T-helper 2 cell treated with Interferon-gamma antibody and Interleukin-4, amounts not matched to agents 5 μg/mL and 100 μg/mL, for 36 hours (primary cell): ENCODE data around the gene DNAH3.
"Not testable (repeated sequence)": the region's sequence is repeated elsewhere in the genome, so short reads cannot be mapped to it uniquely, and the experiment has no call there.

ENCODE experiments used
- DNase-seq: peaks from one replicate; pipeline ENCODE4 v3.0.0; 2021; ENCODE audit warnings: low spot score
- H3K27ac Mint-ChIP-seq: one replicate; pipeline ENCODE4 v1.8.0; 2021; ENCODE audit warnings: mild to moderate bottlenecking, mixed read lengths
- H3K27me3 Mint-ChIP-seq: one replicate; pipeline ENCODE4 v1.8.0; 2021; ENCODE audit warnings: low read depth, mixed read lengths
- H3K36me3 Mint-ChIP-seq: one replicate; pipeline ENCODE4 v1.8.0; 2021; ENCODE audit warnings: low read depth, mixed read lengths
- H3K4me1 Mint-ChIP-seq: one replicate; pipeline ENCODE4 v1.8.0; 2021; ENCODE audit warnings: low read depth, mixed read lengths
- H3K4me3 Mint-ChIP-seq: one replicate; pipeline ENCODE4 v1.8.0; 2022; ENCODE audit warnings: mild to moderate bottlenecking, moderate library complexity, mixed read lengths
- H3K9me3 Mint-ChIP-seq: one replicate; pipeline ENCODE4 v1.8.0; 2021; ENCODE audit warnings: mixed read lengths

DNAH3 gene

DNA sequence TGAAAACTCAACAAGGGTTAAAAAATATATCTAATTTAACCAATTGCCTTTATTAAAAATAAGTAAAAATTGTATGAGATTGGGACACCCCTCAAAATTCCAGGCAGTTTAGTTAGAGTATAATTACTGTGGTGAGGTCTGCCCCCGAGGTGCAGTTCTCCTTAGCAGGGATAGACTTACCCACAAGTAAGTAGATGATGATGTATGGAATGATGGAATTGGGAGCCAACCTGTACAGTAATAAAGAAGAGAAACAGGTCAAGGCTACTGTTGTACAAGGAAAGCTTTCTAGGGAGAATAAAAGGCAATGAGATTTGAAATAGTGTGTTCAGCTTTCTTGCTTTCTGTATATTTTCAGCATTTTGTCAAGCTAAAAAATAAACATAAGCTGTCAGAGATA is 9.6 kb upstream of the DNAH3 start:
- no peak overlapping the region for H3K27ac Mint-ChIP-seq
- H3K4me3 Mint-ChIP-seq = no peak overlapping the region

DNA sequence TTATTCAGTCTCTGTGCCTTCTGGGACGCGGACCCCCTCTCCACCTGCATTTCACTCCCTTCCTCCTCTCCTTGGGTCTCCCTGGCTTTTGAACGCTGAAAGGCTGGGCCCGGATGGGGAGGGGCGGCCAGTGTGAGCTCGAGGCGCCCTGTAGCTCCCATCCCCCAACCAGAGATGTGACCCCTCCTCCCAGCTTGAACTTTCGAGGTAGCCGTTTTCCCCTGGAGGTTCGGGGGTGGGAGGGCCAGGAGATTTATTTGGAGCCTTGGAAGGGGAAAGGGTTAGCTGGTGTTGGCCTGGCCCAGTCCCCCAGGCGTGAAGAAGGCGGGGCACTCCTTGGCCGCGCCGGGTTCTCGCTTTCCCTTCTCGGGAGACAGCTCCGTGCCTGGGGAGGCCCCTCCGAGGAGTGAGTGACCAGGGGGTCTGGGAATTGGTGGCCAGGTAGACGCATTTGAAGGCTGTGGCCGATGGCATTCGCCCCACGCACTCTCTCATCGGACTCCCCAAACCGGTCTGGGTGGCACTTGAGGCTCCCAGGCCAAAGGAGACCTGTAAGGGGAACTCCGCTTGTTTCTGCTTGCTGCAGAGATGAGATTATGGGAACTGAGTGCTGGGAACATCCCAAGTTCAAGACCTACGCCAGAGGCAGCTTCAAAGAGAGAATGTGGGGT is 8.8 kb upstream of the DNAH3 start:
- Mint-ChIP-seq H3K27me3 (no peaks in the 10 kb centered on the region), H3K9me3 (no peaks in the 10 kb centered on the region), H3K4me3 (peak overlapping the region; percentile 95), H3K4me1 (peaks cover 19% of the 10 kb centered on the region), H3K27ac (peak overlapping the region; percentile 72), H3K36me3 (peaks cover 8% of the 10 kb centered on the region)
- no peak for DNase-seq

More for the DNA sequence above, 9.6 kb upstream of the DNAH3 start:
- H3K36me3 Mint-ChIP-seq = peaks cover 9% of the 10 kb centered on the region
- no peaks in the 10 kb centered on the region for H3K27me3 Mint-ChIP-seq
- DNase-seq = no peak
- no peaks in the 10 kb centered on the region for H3K9me3 Mint-ChIP-seq
- peaks cover 19% of the 10 kb centered on the region for H3K4me1 Mint-ChIP-seq

DNA sequence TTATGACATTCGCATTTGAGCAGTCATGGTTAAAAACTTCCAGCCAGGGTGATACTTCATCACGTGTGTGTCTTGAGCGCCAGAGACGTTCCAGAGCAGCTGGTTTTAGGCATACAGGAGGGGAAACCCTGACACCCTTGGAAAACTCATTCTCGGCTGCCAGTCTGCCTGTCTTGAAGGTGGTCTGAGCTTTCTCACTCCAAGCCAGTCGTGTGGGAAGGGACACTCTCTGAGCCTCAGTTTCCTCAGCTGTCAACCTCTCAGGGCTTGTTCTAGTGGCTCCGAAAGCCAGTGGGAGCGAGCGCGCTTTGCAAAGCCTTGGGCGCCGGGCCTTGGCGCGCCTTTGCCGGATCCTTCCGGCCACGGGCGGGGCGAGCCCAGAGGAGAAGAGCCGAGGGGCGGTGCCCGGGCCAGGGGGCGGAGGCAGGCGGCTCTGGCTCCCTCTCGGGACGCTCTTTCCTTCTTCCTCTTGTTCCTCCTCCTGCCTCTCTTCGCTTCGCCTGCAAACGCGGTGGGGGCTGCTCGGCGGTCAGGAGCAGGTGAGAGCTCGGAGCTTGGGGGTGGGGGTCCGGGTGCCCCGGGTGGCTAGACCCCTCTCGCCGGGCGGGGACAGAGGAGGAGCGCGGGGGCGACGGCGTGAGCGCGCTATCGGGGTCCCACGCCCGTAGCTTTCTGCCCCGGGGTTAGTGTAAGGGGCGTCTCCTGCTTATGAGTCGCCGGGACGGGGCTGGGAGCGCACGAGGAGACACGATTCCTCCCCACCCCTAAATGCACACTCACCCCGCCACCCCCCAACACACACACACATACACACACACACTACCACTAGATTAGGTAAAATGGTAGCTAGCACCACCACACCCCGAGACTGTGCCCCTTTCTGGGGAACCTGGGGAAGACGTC is 7.8 kb upstream of the DNAH3 start, which contains the start of gene LDAF1:
Gene LDAF1, plus strand, starts transcription at position 467 of the 903 bp plus-strand sequence. CDS start 2,509 bp downstream, outside the sequence.
- H3K4me1 Mint-ChIP-seq = peaks cover 19% of the 10 kb centered on the region
- peaks cover 8% of the 10 kb centered on the region for H3K36me3 Mint-ChIP-seq
- peak within 1 kb of the TSS; percentile 72 for H3K27ac Mint-ChIP-seq
- DNase-seq = peak; percentile 80
- no peaks in the 10 kb centered on the region for H3K9me3 Mint-ChIP-seq
- no peaks in the 10 kb centered on the region for H3K27me3 Mint-ChIP-seq
- peak within 1 kb of the TSS; percentile 95 for H3K4me3 Mint-ChIP-seq

DNA sequence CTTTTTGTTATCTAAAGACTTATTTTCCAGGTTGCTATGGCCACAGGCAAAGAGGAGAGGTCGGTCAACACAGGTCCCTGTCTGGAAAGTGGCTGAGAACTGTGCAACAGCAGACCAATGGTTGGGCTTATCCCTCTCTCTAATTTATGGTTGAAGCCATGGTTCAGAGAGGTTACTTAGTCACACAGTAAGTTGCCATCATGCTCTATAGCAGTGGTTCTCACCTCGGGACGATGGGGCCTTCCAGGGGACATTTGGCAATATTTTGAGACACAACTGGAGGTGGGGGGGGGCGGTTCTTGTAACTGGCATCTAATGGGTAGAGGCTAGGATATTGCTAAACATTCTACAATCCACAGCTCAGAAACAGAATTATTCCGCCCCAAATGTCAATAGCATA is 7.0 kb upstream of the DNAH3 start:
- DNase-seq = no peak
- no peak overlapping the region for H3K27ac Mint-ChIP-seq

DNA sequence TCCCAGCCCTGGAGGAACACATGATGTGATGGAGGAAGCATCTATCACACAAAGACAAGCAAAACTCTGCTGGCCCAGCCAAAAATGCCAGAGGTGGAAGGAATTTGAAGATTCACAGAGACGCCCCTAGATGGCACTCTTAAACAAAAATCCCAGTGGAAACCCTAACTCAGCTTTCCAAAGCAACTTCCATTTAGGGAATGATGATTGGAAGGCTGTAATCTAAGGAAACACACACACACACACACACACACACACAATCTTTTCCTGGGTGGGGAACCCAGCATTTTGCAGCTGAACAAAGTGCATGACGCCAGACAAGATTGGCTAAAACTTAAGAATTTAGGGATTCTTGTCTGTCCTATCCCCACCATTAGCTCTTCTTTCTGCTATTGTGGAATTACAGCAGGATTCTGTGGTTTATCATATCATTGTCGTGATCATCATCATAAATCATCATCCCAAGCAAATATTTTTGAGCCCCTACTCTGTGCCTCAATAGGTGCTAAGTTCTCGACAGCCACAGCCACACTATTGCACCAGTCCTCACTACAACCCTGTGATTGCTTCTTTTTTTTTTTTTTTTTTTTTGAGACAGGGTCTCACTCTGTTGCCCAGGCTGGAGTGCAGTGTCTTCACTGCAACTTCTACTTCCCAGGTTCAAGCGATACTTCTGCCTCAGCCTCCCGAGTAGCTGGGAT is 6.3 kb upstream of the DNAH3 start:
- H3K27me3 Mint-ChIP-seq = no peaks in the 10 kb centered on the region
- DNase-seq = no peak

More for the DNA sequence above, 7.0 kb upstream of the DNAH3 start:
- no peaks in the 10 kb centered on the region for H3K9me3 Mint-ChIP-seq
- H3K27me3 Mint-ChIP-seq = no peaks in the 10 kb centered on the region
- H3K4me3 Mint-ChIP-seq = peak overlapping the region; percentile 95
- H3K36me3 Mint-ChIP-seq = peaks cover 2% of the 10 kb centered on the region
- H3K4me1 Mint-ChIP-seq = peaks cover 17% of the 10 kb centered on the region

DNA sequence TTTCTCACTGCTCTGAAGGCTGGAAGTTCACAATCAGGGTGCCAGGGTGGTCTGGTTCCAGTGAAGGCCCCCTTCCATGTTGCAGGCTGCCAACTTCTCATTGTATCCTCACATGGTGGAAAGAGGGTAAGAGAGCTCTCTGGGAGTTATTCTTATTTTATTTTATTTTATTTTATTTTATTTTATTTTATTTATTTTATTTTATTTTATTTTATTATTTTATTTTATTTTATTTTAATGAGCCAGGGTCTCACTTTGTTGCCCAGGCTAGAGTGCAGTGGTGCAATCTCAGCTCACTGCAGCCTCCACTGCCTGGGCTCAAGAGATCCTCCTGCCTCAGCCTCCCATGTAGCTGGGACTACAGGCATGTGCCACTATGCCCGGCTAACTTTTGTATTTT is 5.4 kb upstream of the DNAH3 start:
- H3K4me1 Mint-ChIP-seq = peaks cover 17% of the 10 kb centered on the region
- DNase-seq, H3K4me3 Mint-ChIP-seq, H3K36me3 Mint-ChIP-seq, H3K27me3 Mint-ChIP-seq, H3K27ac Mint-ChIP-seq, H3K9me3 Mint-ChIP-seq: not testable (repeated sequence)

More for the DNA sequence above, 6.3 kb upstream of the DNAH3 start:
- no peaks in the 10 kb centered on the region for H3K9me3 Mint-ChIP-seq
- H3K27ac Mint-ChIP-seq = no peak overlapping the region
- peaks cover 17% of the 10 kb centered on the region for H3K4me1 Mint-ChIP-seq
- no peak overlapping the region for H3K4me3 Mint-ChIP-seq
- H3K36me3 Mint-ChIP-seq = no peaks in the 10 kb centered on the region

DNA sequence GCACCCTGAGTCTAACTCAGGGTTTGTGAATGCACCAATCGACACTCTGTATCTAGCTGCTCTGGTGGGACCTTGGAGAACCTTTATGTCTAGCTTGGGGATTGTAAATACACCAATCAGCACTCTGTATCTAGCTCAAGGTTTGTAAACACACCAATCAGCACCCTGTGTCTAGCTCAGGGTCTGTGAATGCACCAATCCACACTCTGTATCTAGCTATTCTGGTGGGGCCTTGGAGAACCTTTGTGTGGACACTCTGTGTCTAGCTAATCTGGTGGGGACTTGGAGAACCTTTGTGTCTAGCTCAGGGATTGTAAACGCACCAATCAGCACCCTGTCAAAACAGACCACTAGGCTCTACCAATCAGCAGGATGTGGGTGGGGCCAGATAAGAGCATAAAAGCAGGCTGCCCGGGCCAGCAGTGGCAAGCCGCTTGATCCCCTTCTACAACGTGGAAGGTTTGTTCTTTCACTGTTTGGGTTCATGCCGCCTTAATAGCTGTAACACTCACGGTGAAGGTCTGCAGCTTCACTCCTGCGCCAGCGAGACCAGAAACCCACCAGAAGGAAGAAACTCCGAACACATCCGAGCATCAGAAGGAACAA is 2.6 kb upstream of the DNAH3 start:
- not testable (repeated sequence) for DNase-seq, H3K4me1 Mint-ChIP-seq, H3K4me3 Mint-ChIP-seq, H3K36me3 Mint-ChIP-seq, H3K27ac Mint-ChIP-seq, H3K9me3 Mint-ChIP-seq
- H3K27me3 Mint-ChIP-seq = peaks cover 12% of the 10 kb centered on the region

DNA sequence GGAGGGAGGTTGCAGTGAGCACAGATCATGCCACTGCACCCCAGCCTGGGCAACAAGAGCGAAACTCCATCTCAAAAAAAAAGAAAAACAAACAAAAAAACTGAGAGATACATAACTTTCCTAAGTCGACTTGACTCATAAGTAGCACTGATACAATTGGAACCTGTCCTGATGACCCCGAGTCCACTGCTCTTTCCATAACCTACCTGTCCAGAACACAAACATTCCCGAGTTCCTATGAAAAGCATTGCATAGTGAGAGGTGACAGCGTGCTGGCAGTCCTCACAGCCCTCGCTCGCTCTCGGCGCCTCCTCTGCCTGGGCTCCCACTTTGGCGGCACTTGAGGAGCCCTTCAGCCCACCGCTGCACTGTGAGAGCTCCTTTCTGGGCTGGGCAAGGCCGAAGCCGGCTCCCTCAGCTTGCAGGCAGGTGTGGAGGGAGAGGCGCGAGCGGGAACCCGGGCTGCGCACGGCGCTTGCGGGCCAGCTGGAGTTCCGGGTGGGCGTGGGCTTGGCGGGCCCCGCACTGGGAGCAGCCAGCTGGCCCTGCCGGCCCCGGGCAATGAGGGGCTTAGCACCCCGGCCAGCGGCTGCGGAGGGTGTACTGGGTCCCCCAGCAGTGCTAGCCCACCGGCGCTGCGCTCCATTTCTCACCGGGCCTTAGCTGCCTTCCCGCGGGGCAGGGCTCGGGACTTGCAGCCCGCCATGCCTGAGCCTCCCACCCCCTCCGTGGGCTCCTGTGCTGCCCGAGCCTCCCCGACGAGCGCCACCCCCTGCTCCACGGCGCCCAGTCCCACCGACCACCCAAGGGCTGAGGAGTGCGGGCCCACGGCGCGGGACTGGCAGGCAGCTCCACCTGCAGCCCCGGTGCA is 1.7 kb upstream of the DNAH3 start:
- not testable (repeated sequence) for H3K4me3 Mint-ChIP-seq
- peaks cover 12% of the 10 kb centered on the region for H3K27me3 Mint-ChIP-seq

DNA sequence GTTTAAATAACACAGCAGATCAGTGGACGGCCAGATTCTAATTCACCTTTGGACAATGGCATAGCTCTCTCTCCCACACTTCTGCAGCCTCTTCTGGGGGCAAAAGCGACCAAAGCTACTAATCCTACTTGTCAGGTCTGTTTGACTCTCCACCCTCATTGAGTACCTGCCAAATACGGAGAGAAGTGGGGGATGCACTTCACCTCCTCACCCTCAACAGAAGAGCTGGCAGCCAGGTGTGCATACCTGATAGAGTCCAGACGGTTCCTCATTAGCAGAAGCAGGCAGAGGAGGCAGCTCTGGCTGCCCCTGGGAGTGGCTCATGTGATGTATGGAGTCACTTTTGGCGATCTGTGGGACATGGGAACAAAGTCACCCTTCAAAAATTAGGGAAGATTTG is 4.9 kb downstream of the DNAH3 start:
- H3K27me3 Mint-ChIP-seq = peaks cover 14% of the 10 kb centered on the region
- H3K27ac Mint-ChIP-seq = no peak overlapping the region
- H3K4me1 Mint-ChIP-seq = no peaks in the 10 kb centered on the region

More for the DNA sequence above, 1.7 kb upstream of the DNAH3 start:
- H3K27ac Mint-ChIP-seq, DNase-seq, H3K9me3 Mint-ChIP-seq, H3K4me1 Mint-ChIP-seq, H3K36me3 Mint-ChIP-seq: not testable (repeated sequence)

DNA sequence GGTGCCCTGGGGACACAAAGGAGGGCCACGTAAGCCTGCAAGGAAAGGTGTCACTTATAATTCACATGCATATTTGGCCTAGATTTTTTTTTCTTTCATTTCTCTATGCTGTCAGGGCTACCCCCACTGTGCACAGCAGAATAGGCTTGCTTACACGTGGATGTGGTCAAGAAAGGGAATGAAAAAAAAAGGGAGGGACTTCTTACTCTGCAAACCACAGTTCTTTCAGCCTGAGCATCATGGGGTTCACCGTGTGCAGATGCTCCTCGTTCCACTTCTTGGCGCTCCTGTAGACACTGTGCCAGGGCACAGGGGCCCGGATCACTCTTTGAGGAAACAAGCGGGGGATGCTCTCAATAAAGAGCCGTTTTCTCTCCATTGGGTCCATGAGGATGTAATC is 16.6 kb downstream of the DNAH3 start:
- no peak for DNase-seq
- Mint-ChIP-seq H3K27ac (no peak overlapping the region), H3K27me3 (peaks cover 4% of the 10 kb centered on the region), H3K9me3 (no peaks in the 10 kb centered on the region), H3K4me3 (no peak overlapping the region), H3K4me1 (no peaks in the 10 kb centered on the region), H3K36me3 (no peaks in the 10 kb centered on the region)

More for the DNA sequence above, 4.9 kb downstream of the DNAH3 start:
- Mint-ChIP-seq H3K9me3 (no peaks in the 10 kb centered on the region), H3K36me3 (no peaks in the 10 kb centered on the region), H3K4me3 (no peak overlapping the region)
- no peak for DNase-seq

DNA sequence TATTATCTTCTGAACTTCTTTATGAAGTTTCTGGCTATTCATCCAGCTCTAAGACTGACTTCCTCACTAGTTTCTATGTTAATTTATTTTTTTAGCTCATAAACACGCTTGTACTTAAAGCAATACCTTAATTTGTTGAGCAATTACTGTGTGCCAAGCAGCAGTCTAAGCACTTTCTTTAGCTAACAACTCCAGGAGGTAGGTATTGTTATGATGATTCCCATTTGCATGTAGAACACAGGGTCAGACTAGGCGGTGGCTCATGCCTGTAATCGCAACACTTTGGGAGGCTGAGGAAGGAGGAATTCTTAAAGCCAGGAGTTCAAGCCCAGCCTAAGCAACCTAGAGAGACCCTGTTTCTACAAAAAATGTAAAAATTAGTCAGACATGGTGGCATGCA is 19.8 kb downstream of the DNAH3 start:
- no peak overlapping the region for H3K27ac Mint-ChIP-seq
- peaks cover 4% of the 10 kb centered on the region for H3K27me3 Mint-ChIP-seq
- DNase-seq = no peak
- H3K4me3 Mint-ChIP-seq = no peak overlapping the region
- H3K9me3 Mint-ChIP-seq = no peaks in the 10 kb centered on the region
- no peaks in the 10 kb centered on the region for H3K4me1 Mint-ChIP-seq
- no peaks in the 10 kb centered on the region for H3K36me3 Mint-ChIP-seq

DNA sequence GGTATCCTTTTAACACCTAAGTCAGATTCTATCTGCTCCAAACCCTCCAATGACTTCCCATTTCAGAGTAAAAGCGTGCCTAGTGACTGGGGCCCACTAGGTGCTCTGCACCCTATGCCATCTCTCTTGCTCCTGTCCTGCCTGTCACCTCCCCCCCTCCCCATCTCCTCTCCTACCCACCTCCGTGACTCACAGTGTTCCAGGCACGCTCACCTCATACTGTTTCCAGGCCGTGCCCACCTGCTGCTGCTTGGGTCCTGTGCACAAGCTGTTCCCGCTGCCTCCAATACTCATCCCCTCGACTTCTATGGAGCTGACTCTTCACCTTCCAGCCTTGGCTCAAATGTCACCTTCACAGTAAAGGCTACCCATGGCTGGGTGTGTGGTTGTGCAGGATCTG is 21.7 kb downstream of the DNAH3 start:
- H3K36me3 Mint-ChIP-seq = no peaks in the 10 kb centered on the region
- H3K4me1 Mint-ChIP-seq = no peaks in the 10 kb centered on the region
- H3K9me3 Mint-ChIP-seq = no peaks in the 10 kb centered on the region
- no peak for DNase-seq
- H3K27ac Mint-ChIP-seq = no peak overlapping the region
- peaks cover 6% of the 10 kb centered on the region for H3K27me3 Mint-ChIP-seq
- H3K4me3 Mint-ChIP-seq = no peak overlapping the region

DNA sequence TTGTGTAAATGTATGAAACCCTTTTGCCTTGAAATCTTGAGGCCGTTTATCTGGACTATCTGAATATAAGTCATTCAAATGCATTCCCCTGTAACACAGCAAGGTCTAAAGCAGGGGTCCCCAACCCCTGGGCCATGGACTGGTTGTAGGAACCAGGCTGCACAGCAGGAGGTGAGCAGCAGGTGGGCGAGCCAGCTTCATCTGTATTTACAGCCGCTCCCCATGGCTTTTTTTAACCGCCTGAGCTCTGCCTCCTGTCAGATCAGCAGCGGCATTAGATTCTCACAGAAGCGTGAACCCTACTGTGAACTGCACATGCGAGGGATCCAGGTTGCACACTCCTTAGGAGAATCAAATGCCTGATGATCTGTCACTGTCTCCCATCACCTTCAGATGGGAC is 24.1 kb downstream of the DNAH3 start:
- peaks cover 7% of the 10 kb centered on the region for H3K27me3 Mint-ChIP-seq
- H3K4me3 Mint-ChIP-seq = no peak overlapping the region
- no peak overlapping the region for H3K27ac Mint-ChIP-seq
- H3K4me1 Mint-ChIP-seq = no peaks in the 10 kb centered on the region
- no peaks in the 10 kb centered on the region for H3K36me3 Mint-ChIP-seq
- DNase-seq = no peak
- H3K9me3 Mint-ChIP-seq = no peaks in the 10 kb centered on the region
